ENCODE data around the gene GLG1. TPM values are rescaled to one million over a fixed set of nuclear protein-coding genes. Genes with fewer than 3 reads are reported as not detected.

GLG1 gene
- total and polyA plus RNA-seq, 4 donors, result 22.2 to 71.5 (median 47.9) TPM

GRCh38 chr16:74637742-74638453 lies 31.0 kb upstream of the GLG1 start:
- Histone ChIP-seq H3K9ac (ENCODE audit: low read depth in 1 of 2, low read length in 2 of 2) (peak overlapping the region in 1 of 2 donors; percentile 45), H3K9me3 (ENCODE audit: control insufficient read depth in 4 of 4, low read length in 3 of 4) (no peaks in the 10 kb centered on the region), H3K27ac (ENCODE audit: low read depth in 1 of 2, low read length in 2 of 2) (peak overlapping the region; percentile 54 to 63), H3K36me3 (ENCODE audit: control insufficient read depth in 4 of 4, insufficient read depth in 3 of 4, low read depth in 1 of 4, low read length in 3 of 4) (peaks cover 2 to 6% (median 2%) of the 10 kb centered on the region in 4 donors), H3K27me3 (ENCODE audit: control insufficient read depth in 4 of 4, insufficient read depth in 4 of 4, low read length in 3 of 4) (no peaks in the 10 kb centered on the region), H3K4me1 (ENCODE audit: control insufficient read depth in 4 of 4, insufficient read depth in 4 of 4, low read length in 3 of 4) (peaks cover 7 to 31% (median 24%) of the 10 kb centered on the region in 4 donors), H3K4me3 (ENCODE audit: low read depth in 1 of 3, low read length in 3 of 3) (no peak overlapping the region)
- 39% methylated on average over 7 of the region's 7 CpGs for WGBS
- TF ChIP-seq JUND (IDR thresholded peaks at IDR 0.05) (no peak), EGR1 (IDR thresholded peaks at IDR 0.05; ENCODE audit: low read depth in 2 of 2) (no peak), RXRA (IDR thresholded peaks at IDR 0.05) (peak in 1 of 2 donors; percentile 20), HNF4A (conservative IDR thresholded peaks at IDR 0.05) (peak in 1 of 2 donors; percentile 21), ATF3 (IDR thresholded peaks at IDR 0.05) (no peak), SP1 (IDR thresholded peaks at IDR 0.05) (peak; percentile 35), FOXA2 (IDR thresholded peaks at IDR 0.05) (no peak), MAX (IDR thresholded peaks at IDR 0.05) (no peak), YY1 (IDR thresholded peaks at IDR 0.05) (peak; percentile 67), CTCF (IDR thresholded peaks at IDR 0.05; ENCODE audit: low read depth, low read length, missing input control) (no peak), ZBTB33 (IDR thresholded peaks at IDR 0.05) (peak; percentile 20), HNF4G (IDR thresholded peaks at IDR 0.05) (no peak)
- no peak for DNase-seq (ENCODE audit: low spot score)

- no peaks in the 10 kb centered on the region for H3K9me3 ChIP-seq (ENCODE audit: control insufficient read depth in 4 of 4, low read length in 3 of 4)
- peak overlapping the region in 1 of 2 donors; percentile 59 for H3K9ac ChIP-seq (ENCODE audit: low read depth in 1 of 2, low read length in 2 of 2)
- DNase-seq (ENCODE audit: low spot score), result no peak
- H3K4me3 ChIP-seq (ENCODE audit: low read depth in 1 of 3, low read length in 3 of 3), result no peak overlapping the region
- WGBS, result 30% methylated on average over 5 of the region's 5 CpGs
- peaks cover 2 to 6% (median 5%) of the 10 kb centered on the region in 4 donors for H3K36me3 ChIP-seq (ENCODE audit: control insufficient read depth in 4 of 4, insufficient read depth in 3 of 4, low read depth in 1 of 4, low read length in 3 of 4)
- H3K27ac ChIP-seq (ENCODE audit: low read depth in 1 of 2, low read length in 2 of 2), result peak overlapping the region; percentile 8 to 69
- H3K27me3 ChIP-seq (ENCODE audit: control insufficient read depth in 4 of 4, insufficient read depth in 4 of 4, low read length in 3 of 4), result no peaks in the 10 kb centered on the region
- peaks cover 7 to 31% (median 24%) of the 10 kb centered on the region in 4 donors for H3K4me1 ChIP-seq (ENCODE audit: control insufficient read depth in 4 of 4, insufficient read depth in 4 of 4, low read length in 3 of 4)
- peak; percentile 81 for TF ChIP-seq FOXA1 (IDR thresholded peaks at IDR 0.05)
- no peak for TF ChIP-seq ATF3 (IDR thresholded peaks at IDR 0.05)
- no peak for TF ChIP-seq NR2F2 (IDR thresholded peaks at IDR 0.05)
- TF ChIP-seq CTCF (IDR thresholded peaks at IDR 0.05; ENCODE audit: low read depth, low read length, missing input control), result no peak
- peak; percentile 56 for TF ChIP-seq REST (IDR thresholded peaks at IDR 0.05)
- no peak for TF ChIP-seq EGR1 (IDR thresholded peaks at IDR 0.05; ENCODE audit: low read depth in 2 of 2)
- TF ChIP-seq ZBTB33 (IDR thresholded peaks at IDR 0.05), result peak; percentile 60
- TF ChIP-seq TAF1 (conservative IDR thresholded peaks at IDR 0.05), result no peak
- TF ChIP-seq YY1 (IDR thresholded peaks at IDR 0.05), result peak; percentile 83
- peak; percentile 34 to 66 for TF ChIP-seq HNF4A (conservative IDR thresholded peaks at IDR 0.05)
- peak in 1 of 2 donors; percentile 28 for TF ChIP-seq JUND (IDR thresholded peaks at IDR 0.05)
- TF ChIP-seq GABPA (IDR thresholded peaks at IDR 0.05 in 1 of 2, conservative IDR thresholded peaks at IDR 0.05 in 1 of 2), result peak in 1 of 2 donors; percentile 13
- no peak for TF ChIP-seq HNF4G (IDR thresholded peaks at IDR 0.05)
Measured at GRCh38 chr16:74635303-74635702, 28.4 kb upstream of the GLG1 start.
